HG03139 (cell line): ENCODE data around the gene SLC51B.
"Not testable (repeated sequence)": the region's sequence is repeated elsewhere in the genome, so short reads cannot be mapped to it uniquely, and the experiment has no call there.

Experiments used
- ATAC-seq: cut with Tn5 transposase; IDR thresholded peaks from one replicate; pipeline ENCODE4 v1.9.1; 2021; ENCODE audit not compliant: unreplicated experiment

Gene SLC51B

DNA sequence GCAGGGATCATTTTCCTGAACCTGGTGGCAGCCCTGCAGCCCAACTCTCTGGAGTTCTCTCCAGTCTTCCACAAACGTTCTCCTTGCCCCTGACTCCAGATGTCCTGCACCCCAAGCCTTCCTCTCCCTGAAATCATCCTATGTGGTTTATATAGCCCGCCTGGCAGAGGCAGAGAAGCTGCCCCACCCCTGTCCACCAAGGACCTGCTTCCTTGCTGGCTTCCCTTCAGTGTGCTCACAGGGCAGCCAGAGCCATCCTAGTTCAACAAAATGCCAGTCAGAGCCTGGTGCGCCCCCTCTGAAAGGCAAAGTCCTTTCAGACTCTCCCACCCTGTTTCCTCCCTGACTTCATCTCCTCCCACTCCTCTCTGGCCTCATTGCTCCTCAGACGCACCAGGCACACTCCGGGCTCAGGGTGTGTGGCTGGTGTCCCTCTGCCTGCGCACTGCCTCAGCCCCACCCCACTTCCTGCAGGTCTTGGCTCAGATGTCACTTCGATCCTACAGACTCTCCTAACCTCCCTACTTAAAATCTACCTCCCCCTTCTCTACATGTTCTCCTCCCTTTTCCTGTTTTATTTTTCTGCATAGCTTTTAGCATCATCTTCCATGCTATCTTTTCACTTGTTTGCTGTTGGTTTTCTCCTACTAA is 37.2 kb downstream of the SLC51B start:
- ATAC-seq = no peak

GRCh38 chr15:65083262-65083701 is 38.1 kb downstream of the SLC51B start:
- no peak for ATAC-seq

- ATAC-seq = no peak
Measured at GRCh38 chr15:65084500-65085206, 39.5 kb downstream of the SLC51B start.

- ATAC-seq = no peak
Measured at GRCh38 chr15:65085207-65085753, 40.1 kb downstream of the SLC51B start.

GRCh38 chr15:65085990-65086679 is 40.9 kb downstream of the SLC51B start:
- ATAC-seq = no peak

DNA sequence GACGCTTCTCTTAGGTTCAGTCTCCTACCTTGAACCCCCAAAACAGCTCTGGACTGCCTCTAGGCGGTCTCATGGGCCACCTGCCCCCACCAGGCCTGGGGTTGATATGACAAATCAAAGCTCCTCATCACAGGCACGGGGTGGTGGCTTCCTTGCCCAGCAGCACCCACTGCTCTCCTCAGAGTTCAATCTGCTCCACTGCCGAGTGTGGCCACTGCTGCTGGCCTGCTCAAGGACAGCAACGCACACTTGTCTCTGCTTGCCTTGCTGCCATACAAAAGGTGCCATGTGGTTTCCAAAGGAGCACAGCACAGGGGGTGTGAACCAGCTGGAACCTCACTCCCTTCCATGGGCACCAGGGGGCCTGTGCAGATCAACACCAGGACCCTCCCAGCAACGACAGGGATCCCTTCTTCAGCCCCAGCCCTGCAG is 41.5 kb downstream of the SLC51B start:
- ATAC-seq = no peak

GRCh38 chr15:65087411-65087810 is 42.2 kb downstream of the SLC51B start:
- ATAC-seq = no peak

DNA sequence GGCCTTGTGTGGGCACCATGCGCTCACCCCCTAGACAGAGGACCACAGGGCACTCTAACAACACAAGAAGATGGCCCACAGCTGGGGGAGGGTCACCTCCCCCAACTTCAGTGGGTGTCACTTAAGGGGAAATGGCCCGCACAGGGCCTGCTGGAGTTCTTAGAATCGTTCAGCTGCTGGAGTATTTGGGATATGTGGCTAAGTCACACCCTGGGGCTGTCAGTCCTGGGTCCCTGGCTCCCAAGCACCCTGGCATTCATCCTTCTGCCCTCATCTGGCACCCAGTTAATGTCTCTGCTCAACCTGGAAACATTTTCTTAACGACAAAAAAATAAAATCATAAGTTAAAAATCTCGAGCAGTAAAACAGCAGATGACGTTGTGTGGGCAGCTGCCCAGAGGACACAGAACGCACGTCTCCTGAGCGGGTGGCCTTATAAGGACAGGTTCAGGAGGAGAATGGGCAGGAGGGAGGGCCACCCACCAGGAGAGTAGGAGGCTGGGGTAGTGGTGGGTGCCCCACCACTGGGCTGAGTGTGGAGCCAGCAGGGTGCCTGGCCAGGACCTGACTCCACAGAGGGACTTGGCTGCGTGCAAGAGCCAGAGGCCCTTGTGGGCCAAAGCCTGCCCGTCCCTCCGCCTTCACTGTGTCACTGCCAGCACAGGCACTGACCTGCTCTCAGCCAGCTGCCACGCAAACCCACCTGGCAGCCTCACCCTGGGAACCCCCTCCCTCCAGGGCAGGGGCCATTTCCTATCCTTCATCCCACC is 42.9 kb downstream of the SLC51B start:
- no peak for ATAC-seq

DNA sequence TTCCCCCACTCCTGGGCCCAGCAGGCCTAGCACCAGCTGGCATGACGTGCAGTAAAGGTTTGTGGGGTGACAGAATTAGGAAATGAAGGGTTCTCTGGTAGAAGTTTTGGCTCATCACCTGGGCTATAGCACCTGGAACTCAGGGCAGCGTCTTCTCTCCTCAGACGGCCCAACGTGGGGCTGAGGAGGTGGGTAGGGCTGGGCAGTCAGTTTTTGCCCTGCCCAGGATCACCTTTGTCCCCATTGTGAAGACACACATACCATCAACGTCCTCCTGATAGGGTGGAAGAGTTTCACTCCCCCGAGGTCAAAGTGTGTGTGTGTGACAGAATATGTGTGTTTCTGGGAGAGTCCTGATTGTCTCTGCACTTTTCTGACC is 43.4 kb downstream of the SLC51B start:
- no peak for ATAC-seq

DNA sequence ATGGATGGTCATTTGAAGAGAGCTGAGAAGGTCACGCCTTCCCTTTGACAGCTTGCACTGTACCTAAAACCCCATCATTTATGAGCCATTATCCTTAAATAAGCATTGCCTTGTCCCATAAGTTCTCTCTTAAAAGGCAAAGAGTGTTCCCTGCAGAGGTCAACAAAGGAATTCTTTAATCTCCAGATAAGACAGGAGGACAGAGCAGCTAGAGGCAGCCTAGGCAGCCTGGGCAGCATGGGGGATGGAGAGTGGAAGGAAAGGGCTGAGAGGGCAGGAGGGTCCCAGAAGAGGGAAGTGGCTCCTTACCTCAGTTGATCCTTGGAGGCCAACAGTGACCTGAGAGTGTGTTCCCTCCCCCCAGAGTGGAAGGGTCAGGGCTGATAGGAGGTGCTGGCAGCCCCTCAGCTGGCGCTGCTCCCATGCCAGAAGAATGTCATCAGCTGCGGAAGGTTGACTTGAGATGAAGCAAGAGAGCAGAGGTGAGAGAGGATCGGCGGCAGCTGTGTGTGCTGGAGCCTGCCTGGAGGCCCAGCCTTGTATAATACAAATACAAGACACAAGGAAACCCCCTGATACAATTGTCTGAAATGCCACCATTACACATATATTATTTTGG is 44.1 kb downstream of the SLC51B start:
- no peak for ATAC-seq

- ATAC-seq = no peak
Measured at GRCh38 chr15:65091946-65092770, 47.0 kb downstream of the SLC51B start.

DNA sequence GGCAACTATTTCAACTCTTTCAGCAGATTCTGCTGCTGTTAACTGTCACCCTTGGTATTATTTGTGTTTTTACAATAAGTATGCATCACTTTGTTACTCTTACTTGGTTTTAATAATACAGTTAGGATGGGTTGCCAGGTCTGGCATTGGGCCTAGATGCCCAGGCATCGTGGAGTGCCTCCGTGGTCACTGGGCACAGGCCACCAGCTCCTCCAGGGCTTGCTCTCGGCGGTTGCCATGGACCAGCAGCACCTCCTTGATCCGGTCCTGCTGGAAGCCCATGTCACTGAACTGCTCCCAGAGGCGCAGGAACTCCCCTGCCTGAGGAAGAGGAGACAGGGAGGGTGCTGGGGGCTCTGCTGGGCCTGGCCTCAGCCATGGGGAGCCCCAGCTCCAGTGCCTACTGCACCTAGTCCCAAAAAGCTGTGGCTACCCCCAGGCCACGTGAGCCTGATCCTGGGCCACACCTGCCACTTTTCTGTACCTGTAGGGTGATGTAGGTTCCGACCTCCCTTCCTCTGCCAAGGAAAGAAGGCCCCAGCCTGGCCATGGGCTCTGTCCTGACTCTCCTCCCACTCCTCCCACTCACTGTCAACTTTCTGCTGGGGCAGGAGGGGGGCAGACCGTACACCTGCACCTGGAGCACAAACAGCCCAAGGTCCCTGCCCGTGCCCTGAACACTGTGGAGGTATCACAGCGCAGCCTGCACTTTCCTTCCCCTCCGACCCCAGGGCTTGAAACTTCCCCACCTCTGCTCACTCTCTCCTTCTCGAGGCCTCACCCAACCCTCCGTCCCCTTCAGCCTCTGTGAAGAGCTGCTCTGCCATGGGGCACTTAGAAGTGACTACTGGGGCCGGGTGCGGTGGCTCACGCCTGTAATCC is 48.0 kb downstream of the SLC51B start:
- no peak for ATAC-seq

- not testable (repeated sequence) for ATAC-seq
Measured at GRCh38 chr15:65093793-65094170, 48.6 kb downstream of the SLC51B start.

- ATAC-seq = no peak
Measured at GRCh38 chr15:65094294-65094995, 49.3 kb downstream of the SLC51B start.

DNA sequence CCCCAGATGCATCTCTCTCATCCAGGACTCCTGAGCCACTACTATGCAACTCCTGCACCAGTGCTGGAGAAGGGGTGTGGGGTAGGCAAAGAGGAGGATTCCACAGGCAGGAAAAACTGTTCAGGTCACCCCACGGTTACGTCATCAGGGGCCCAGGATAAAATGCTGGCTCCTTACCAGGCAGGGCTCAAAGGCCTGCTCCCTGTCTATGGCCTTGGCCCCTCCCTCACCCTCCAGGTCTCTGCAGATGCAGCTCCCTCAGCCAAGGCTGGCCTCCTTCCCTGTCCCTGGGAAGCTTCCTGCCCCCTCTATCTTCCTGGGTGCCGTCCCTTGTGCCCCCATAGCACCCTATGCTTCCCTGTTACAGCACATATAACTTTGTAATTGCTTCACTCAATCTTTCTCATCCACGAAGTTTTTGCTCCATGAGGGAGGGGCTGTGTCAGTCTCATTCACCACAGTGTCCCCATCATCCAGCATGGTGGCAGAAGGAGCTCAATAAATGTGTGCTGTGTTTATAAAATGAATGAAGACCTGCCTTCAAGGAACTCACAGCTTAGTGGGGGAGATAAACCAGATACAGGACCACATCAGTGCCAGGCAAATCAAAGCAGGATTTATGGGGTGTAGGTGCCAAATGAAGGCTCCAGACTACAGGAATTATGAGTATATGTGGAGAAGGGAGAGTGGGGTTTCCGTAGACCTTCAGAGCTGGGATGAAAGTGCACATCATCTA is 50.0 kb downstream of the SLC51B start:
- ATAC-seq = no peak

DNA sequence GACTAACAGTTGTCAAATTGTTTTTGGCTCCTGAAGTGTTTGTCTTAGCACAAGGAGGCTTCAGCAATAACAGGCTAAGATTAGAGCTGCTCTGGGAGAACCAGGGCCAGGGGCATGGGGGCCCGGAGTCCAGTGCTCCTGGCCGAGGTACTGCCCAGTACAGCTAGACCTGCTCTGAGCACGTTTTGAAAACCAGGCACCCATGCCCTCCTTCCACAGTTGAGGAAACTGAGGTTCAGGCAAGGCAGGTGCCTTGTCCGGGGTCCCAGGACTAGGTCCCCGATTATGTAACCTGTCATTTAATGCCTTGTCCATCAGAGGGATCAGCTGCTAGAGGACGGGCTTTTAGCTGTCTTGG is 50.5 kb downstream of the SLC51B start:
- ATAC-seq = no peak

- ATAC-seq = no peak
Measured at GRCh38 chr15:65096481-65097385, 51.5 kb downstream of the SLC51B start.
